HG02763 (cell line): ENCODE measurements around the gene LILRA6.
"Not testable (repeated sequence)": the region's sequence is repeated elsewhere in the genome, so short reads cannot be mapped to it uniquely, and the experiment has no call there.

Experiments used
- ATAC-seq: cut with Tn5 transposase; IDR thresholded peaks from one replicate; pipeline ENCODE4 v1.9.1; 2021; ENCODE audit warnings: mild to moderate bottlenecking, moderate library complexity; ENCODE audit not compliant: unreplicated experiment

LILRA6 gene

DNA sequence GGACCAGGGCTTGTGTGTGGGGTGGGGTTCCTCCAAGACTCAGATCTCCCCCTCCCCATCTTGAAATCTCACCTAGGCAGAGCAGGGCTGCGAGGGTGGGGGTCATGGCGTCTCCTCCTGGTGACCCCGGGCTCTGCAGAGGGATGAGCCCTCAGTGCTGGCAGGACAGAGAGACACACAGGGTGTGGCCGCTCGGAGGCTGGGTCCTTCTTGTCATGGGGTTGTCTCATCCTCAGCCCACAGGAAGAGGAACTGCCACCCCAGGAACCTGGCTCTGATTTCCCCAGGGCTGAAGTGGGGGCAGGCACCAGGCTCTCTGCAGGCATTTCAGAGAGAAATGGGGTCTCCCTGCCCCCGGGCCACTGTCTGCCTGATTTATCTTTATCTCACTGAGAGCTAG, at the start of gene LILRA6:
LILRA6 (minus strand) TSS at position 145 of the 400 bp plus-strand sequence.
- not testable (repeated sequence) for ATAC-seq

DNA sequence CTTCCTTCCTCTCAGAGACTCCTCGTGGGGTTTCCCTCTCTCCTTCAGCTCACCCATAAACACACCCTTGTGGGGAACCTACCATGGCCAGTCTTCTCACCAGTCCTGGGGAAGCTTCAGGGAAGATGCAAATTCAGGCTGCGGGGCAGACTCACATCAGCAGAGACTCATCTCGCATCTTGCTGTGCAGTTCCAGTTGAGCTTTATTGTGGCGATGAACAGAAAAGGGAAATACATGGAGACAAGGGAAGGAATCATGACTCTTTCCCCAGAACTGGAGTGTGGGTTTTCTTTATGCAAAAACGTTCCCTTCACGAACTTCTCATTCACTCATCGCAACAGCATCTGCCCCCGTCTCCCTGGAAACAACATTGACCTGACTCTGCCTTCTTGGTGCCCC, 46.6 kb upstream of the LILRA6 start:
- ATAC-seq, result not testable (repeated sequence)

DNA sequence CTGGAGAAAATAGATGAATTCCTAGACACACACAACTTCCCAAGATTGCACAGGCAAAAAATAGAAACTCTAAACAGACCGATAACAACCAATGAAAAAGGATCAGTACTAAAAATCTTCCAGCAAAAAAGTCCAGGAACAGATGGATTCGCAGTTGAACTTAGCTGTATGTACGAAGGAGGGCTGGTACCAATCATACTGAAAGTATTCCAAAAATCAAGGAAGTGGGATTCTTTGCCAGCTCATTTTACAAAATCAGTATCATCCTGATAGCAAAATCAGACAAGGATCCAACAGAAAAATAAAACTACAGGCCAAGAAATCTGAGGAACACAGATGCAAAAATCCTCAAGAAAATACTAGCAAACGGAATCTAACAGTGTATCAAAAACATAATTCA, 44.9 kb upstream of the LILRA6 start:
- ATAC-seq, result no peak

DNA sequence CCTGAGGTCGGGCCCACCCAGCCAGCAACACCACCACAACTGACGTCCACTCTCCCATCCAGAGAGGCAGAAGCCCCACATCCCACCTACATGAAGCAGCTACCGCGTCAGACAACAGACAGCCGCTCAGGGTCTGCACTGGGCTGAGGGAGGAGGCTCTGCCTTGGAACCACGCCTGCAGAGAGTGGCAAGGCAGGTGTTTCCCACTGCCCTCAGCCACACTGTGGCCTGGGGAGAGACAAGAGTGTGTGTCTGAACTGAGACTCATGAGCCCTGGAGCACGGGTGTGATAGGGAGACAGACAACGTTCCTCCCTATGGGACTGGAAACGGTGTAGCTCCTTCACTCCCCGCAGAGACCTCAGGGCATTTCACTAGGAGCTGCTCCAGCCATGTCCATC, 43.7 kb upstream of the LILRA6 start:
- not testable (repeated sequence) for ATAC-seq

DNA sequence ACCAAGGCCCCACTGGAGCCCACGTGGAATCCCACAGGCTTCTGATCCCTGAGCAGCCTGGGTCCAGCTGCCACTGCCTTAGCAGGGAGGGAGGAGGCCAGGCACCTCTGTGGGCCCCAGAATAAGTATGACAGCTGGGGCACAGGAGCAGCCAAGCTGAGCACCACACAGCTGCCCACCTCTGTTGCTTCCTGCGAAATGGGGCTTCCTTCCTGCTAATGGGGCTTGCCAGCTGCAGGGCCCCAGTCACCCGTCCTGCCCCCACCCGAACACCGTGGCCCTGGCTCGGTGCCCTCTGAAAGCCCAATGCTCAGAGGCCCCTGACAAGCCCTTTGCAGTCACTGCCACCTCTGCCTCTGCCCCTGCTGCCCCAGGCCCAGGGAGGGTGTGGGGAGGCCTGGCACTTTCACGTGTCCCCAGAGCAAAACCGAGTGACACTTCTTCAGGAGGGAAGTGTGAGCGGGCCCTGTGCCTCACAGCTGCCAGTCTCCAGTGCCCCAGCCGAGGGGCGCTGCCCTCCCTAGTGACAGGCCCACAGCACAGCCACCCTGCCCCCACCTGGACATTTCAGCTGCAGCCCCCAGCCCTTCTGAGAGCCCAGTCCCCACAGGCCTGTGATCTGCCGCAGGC, 43.0 kb upstream of the LILRA6 start:
- ATAC-seq, result not testable (repeated sequence)

DNA sequence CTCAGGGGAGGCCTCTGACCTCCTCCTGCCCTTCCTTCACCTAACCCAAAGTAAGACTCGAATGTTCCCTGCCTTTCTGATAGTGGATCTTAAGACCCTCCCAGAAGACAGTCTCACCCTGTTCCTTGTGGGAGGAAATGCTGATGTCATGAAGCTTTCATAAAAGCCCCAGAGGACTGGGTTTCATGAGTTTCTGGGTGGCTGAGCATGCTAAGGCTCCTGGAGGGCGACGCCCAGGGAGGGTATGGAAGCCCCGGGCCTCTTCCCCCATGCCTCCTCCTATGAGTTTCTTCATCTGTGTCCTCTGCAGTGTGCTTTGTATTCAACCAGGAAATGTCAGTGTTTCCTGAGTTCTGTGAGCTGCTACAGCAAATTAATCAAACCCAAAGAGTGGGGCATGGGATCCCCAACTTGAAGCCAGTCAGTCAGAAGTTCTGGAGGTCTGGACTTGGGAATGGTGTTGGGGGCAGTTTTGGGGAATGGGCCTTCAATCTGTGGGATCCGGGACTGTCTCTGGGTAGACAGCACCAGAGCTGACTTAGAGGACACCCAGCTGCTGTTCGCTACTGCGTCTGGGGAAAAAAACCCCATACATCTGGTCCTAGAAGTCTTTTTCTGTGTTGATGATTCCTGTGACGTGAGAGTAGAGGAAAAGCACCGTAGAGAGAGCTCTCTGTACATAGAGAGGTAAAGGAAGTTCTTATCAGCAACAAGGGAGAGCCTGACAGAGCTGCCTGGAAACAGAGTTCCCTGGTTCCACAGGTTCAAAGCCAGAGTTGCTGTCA, 40.3 kb upstream of the LILRA6 start:
- no peak for ATAC-seq

DNA sequence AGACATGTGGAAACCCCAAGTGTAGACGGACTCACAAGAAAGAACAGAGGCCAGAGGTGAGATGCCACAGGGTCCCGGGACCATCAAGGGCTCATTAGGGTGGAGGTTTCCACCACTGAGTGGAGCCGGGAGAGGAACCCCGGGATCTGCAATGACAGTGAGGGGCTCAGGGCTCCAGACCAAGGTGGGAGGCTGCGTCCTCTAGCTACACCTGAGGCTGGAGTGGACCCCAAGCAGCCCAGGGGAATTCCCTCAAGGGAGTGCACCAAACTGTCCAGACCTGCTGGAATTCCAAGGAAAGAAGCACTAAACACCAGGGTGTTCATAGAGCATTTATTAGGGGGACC, 39.1 kb upstream of the LILRA6 start:
- not testable (repeated sequence) for ATAC-seq

DNA sequence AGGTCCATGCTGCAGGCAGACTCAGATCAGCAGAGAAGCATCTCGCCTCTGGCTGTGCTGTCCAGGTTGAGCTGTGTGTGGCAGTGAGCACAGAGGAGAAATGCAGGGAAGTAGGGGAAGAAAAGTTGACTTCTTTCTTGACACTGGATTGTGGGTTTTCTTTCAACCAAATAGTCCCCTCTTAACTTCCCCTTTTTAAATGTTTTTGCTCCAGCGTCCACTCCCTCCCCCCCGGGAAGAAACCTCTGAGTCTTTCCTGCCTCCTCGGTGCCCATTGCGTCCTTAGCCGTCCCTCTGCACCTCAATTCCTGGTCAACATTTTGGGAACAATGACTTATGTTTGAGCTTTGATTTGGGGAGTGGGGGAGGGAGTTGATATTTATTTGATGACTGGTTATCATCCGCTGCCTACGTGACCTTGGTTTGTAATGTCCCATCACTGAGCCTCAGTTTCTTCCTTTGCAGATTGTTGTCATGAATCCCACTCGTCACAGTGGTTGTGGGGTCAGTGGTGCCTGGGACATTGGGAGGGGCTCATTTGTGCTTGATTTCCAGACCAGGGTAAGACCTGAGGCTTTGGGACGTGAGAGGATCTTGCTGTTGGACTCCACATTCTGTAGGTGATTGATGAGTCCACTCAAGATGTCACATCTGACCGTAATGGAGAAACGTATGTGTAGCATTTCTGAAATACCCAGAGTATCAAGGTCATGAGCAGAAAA, 38.6 kb upstream of the LILRA6 start, which contains the start of gene LILRB2:
LILRB2 (minus strand) TSS at position 104 of the 722 bp plus-strand sequence. CDS start 614 bp downstream, outside the sequence.
- ATAC-seq, result no peak

DNA sequence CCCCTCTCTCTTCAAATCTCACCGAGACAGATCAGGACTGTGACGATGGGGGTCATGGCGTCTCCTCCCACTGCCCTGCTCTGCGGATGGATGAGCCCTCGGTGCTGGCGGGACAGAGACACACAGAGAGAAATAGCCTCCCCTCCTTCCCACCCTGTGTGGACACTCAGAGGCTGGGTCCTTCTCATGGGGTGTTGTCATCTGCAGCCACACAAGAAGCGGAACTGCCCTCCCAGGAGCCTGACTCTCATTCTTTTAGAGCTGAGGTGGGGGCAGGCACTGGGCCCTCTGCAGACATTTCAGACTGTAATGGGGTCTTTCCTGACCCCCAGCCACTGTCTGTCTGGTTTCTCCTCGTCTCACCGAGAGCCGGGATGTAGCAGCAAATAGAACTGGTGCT, 37.9 kb upstream of the LILRA6 start:
- ATAC-seq, result not testable (repeated sequence)

DNA sequence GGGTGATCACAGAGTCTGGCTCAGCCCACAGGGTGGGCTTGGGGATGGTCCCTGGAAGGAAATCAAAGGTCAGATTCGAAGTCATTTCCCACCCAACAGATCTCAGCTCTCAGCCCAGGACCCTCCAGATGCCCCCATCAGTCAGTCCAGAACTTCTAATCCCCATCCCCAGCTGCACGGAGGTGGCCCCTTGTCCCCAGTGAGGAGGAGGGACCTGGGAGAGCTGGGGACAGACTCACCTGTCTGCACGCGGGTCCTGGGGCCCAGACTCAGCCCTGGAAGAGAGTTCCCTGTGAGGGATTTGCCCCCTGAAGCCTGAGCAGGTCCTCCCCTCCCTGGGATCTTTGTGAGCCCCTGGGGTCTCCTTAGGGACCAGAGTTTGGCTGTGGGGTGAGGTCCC, 37.4 kb upstream of the LILRA6 start:
- not testable (repeated sequence) for ATAC-seq

DNA sequence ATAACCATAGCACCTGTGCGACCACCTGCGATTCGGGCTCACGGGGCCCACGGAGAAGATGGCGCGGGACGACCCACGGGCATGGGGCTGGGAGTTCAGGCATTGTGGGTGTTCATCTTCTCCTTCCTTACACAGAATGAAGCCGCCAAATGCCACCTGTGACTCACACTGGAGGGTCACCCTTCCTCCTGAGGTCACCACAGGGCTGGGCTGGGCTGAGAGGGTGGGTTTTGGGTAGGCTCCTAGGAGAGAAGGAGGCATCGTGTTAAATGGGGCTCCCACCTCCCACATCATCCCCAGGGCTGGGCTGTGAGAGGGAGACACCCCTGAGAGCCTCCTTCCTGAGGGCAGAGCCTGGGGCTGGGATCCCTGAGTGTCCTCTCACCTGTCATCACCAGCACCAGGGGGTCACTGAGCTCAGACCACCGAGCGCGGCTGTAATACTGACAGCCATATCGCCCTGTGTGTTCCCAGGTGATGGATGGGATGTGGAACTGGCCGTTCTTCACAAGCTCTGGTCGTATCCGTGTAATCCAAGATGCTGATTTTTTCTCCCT, 36.9 kb upstream of the LILRA6 start:
- no peak for ATAC-seq

DNA sequence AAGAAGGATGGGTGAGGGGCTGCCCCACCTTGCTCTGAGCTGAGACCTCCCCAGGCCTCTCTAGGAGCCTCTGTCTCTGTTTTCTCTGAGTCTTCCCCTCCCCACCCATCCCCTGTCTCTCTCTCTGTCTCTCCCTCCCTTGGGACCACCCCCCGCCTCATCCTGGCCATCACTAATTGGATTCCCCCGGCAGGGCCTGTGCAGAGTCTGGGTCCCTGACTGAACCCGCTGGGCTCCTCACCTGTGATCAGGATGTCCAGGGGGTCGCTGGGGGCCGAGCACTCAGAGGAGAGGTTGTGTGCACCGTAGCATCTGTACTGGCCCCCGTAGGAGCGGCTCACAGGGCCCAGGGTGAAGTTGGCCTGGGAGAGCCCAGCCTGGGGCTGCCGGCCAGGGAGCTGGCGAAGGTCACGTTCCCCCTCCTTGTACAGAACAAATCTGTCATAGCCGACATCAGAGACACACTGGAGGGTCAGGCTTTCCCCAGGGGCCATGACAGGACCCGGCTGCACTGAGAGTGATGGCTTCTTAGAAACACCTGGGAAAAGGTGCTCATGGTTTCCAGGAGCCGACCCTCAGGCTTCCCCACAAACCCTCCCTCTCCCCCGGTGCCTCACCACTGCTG, 36.1 kb upstream of the LILRA6 start:
- not testable (repeated sequence) for ATAC-seq

DNA sequence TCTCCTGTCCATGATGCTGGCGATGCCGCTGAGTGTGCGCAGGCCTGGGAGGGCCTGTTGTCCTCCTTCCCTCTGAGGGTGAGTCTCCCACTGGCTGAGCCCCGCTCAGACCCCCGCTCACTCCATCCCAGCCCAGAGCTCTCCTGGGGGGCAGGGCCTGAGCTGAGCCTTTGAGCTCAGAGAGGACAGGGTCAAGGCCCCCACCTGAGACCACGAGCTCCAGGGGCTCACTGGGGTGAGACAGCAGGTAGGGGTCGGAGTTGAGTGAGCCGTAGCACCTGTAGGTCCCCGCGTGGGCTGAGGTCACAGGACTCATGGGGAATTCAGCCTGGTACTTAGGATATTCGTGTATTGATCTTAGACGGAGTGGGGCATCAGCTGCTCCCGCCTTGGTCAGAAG, 35.5 kb upstream of the LILRA6 start:
- ATAC-seq, result not testable (repeated sequence)

DNA sequence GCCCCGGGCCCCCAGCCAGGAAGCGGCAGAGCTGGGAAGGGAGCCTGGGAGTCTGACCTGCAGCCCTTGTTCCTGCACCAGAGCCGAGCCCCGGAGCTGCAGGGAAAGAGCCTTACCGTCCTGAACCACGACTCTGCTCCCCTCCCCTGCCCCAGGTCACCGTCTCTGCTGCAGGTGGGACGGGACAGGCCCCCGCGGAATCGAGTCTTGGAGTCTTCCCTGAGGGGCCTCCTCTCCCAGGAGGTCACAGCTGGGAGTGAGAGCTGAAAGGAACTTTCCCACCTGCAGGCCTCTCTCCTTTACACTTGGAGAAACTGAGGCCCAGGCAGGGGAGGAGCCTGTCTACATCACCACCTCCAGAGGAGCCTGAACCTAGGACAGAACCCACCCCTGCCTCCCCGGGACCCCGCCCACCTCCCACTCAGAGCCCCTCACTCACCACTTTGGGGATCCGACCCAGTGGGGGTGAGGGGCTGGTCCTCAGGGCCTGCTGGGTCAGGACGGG, 34.6 kb upstream of the LILRA6 start:
- ATAC-seq, result not testable (repeated sequence)

DNA sequence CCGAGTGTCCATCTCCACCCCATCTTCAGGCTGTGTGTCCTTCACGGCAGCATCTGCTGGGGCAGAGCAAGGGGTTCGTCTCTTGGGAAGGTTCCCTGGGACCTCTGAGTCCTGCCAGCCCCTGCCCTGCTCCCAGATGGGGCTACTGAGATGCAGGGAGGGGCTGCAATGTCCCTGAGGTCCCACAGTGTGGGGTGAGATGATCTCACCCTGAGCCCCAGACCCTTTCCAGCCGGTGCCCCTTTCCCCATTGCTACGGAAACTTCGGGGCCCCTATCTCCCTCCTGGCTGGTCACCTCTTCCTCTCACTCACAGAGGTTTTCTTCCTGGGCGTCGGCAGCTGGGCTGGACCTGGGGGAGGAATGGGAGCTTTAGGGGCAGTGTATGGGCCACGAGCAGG, 33.4 kb upstream of the LILRA6 start:
- ATAC-seq, result no peak

DNA sequence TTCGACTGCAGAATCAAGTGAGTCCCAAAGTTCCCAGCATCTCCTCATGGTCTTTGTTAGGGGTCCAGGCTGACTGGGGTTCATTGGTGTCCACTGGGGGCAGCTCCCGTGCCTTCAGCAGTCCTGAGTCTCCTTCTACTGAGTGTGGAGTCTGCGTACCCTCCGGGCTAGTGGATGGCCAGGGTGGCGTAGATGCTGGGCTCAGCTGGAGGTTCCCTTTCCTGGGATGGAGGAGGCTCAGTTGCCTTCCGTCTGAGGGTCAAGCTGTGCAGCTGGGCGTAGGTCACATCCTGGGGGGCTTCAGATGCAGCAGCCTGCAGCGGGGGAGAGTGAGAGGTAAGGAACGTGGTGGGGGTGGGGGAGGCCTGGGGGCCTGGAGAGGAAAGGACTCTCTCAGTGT, 31.9 kb upstream of the LILRA6 start:
- ATAC-seq, result not testable (repeated sequence)

DNA sequence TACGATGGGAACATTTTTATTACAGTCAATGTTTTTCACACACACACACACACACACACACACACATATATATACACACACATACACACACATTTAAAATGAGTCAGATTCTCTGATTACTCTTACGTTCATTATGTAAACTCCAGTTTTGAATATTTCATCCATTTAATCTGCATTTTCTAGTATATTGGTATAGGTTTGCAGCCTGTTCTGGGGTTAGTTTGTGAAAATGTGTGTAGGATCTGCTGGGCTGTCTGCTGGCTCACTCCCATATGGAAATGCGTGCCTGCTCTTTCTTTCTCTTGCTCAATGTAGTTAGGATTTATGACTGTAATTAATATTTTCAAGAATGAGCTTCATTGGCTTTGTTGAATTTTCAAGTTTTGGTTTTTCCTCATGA, 31.2 kb upstream of the LILRA6 start:
- no peak for ATAC-seq

DNA sequence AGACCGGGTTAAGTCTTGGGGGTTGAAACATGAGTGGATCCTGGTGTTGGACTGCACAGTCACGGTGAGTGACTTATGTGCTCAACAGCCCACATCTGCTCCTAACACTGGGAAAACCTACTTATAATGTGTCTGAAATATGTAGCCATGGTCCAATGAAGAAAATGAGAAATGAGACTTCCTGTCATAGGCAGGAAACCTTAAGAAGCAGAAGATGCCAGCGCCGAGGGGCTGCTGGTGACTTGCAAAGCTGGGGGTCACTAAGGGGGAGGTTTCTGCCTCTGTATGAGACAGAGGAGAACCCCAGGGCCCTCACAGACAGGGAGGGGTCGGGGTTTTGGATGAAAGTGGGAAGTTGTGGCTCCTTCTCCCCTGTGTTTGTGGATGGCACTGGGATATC, 29.6 kb upstream of the LILRA6 start:
- ATAC-seq, result not testable (repeated sequence)

DNA sequence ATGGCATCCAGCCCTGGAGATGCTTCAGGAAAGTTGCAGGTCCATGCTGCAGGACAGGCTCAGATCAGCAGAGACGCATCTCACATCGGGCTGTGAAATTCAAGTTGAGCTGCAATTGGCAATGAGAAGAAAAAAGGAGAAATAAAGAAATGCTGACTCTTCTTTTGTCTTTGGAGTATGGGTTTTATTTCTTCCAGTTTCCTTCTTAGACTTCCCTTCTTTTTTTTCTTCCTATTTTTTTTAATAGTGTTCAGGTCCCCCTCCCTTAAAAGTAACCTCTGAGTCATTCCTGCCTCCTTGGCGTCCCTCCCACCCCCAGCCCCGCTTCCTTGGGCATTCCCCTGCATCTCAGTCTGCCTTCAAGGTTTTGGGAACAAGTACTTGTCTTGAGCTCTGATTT, 29.0 kb upstream of the LILRA6 start:
- not testable (repeated sequence) for ATAC-seq

DNA sequence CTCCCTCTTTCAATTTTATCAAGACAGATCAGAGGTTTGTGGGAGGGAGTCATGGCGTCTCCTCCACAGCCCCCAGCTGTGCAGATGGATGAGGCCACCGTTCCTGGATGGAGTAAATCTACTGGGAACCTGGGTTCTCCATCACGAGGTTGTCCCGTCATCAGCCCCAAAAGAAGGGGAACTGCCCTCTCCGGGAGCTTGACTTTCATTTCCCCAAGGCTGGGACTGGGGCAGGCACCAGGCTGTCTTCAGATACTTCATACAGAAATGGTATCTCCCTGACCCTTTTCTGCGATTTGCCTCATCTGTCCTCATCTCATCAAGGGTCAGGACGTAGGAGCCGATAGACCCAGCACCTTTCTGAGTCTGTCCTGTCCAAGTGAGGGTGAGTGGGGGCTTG, 28.5 kb upstream of the LILRA6 start:
- ATAC-seq, result no peak

DNA sequence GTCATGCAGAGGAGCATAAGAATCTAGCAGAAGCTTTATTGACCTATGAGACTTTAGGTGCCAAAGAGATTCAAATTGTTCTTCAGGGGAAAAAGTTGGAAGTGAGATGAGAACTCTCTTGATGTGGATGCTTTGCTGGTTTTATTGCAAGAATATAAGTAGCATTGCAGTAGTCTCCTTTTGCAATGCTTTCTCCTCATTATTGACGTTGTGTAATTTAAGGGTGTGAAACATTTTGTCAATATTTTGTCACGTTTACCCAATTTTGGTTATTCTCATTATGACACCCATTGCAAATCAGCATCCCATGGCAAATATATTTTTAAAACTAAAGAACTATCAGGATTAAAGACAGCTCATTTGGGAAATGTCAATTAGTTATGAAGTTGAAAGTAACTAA, 26.3 kb upstream of the LILRA6 start:
- no peak for ATAC-seq
